KMS-11 (cell line): ENCODE data around the gene KRTAP7-1.

Source experiments
- H2AFZ ChIP-seq: fragments of 200-600 bp; sonication (generic); 2 replicates; pipeline ENCODE4 v1.6.1; 2016; ENCODE audit warnings: antibody characterized with exemption, mixed run types, low read depth
- H3K27ac ChIP-seq: fragments of 200-600 bp; sonication (generic); 2 replicates; pipeline ENCODE4 v1.6.1; 2016; ENCODE audit warnings: mild to moderate bottlenecking, mixed run types
- H3K27me3 ChIP-seq: fragments of 200-600 bp; sonication (generic); 2 replicates; pipeline ENCODE4 v1.6.1; 2017; ENCODE audit warnings: mild to moderate bottlenecking, low read depth, mixed run types, moderate library complexity; ENCODE audit not compliant: insufficient read depth
- H3K36me3 ChIP-seq: fragments of 200-600 bp; sonication (generic); 2 replicates; pipeline ENCODE4 v1.6.1; 2017; ENCODE audit warnings: mild to moderate bottlenecking, mixed run types; ENCODE audit not compliant: insufficient read depth
- H3K4me1 ChIP-seq: fragments of 200-600 bp; sonication (generic); 2 replicates; pipeline ENCODE4 v1.6.1; 2016; ENCODE audit warnings: mild to moderate bottlenecking, low read depth, mixed run types; ENCODE audit not compliant: poor library complexity, severe bottlenecking
- H3K4me2 ChIP-seq: fragments of 200-600 bp; sonication (generic); 2 replicates; pipeline ENCODE4 v1.7.0; 2016; ENCODE audit warnings: mild to moderate bottlenecking, mixed run types
- H3K4me3 ChIP-seq: fragments of 200-600 bp; sonication (generic); IDR thresholded peaks from 2 replicates; pipeline ENCODE4 v1.6.1; 2017; ENCODE audit warnings: low read depth, low read length, mixed read lengths; ENCODE audit not compliant: insufficient read depth
- H3K79me2 ChIP-seq: fragments of 200-600 bp; sonication (generic); 2 replicates; pipeline ENCODE4 v1.6.1; 2016; ENCODE audit warnings: low read depth, mixed run types; ENCODE audit not compliant: insufficient read depth
- H3K9ac ChIP-seq: fragments of 200-600 bp; sonication (generic); 2 replicates; pipeline ENCODE4 v1.6.1; 2016; ENCODE audit warnings: mild to moderate bottlenecking, mixed run types
- H4K20me1 ChIP-seq: fragments of 200-600 bp; sonication (generic); 2 replicates; pipeline ENCODE4 v1.6.1; 2016; ENCODE audit warnings: mild to moderate bottlenecking, mixed run types; ENCODE audit not compliant: insufficient read depth
- TF ChIP-seq, protein P1 (sequence below): fragments of 200-600 bp; sonication (generic); conservative IDR thresholded peaks from 2 replicates; pipeline ENCODE4 v1.6.1; 2017; ENCODE audit warnings: low read depth, mild to moderate bottlenecking, antibody characterized with exemption, low read length, moderate library complexity, mixed read lengths

The KRTAP7-1 gene

DNA sequence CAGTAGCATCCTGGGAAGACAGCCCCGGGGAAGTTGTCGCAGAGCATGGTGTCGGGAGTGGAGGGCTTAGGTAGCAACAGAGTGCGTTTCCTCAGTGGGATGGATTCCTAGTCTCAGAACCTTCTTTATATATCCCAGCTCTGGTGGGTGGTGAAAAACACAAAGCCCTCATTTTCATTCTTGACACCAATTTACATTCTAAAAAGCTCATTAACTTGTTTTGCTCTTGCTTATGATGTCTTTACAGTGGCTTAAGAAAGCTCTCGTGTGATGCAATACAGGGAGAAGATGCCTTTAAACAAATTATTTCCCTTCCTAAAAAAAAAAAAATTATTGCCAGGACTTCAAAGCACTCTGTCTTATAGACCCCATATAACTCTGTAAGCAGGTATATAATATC is 16.4 kb downstream of the KRTAP7-1 start, which contains the start of gene KRTAP8-1:
TSS of gene KRTAP8-1 (minus strand) at position 101 of the 400 bp plus-strand sequence. CDS start at position 47, 54 bp downstream.
- H3K4me2 ChIP-seq, result no peak within 1 kb of the TSS
- H3K27me3 ChIP-seq, result no peaks in the 10 kb centered on the region; the same call in 1 of the 2 replicates
- no peak within 1 kb of the TSS for H3K9ac ChIP-seq
- no peak within 1 kb of the TSS for H3K4me3 ChIP-seq
- peaks cover 13% of the 10 kb centered on the region for H3K4me1 ChIP-seq
- TF ChIP-seq, protein P1, sequence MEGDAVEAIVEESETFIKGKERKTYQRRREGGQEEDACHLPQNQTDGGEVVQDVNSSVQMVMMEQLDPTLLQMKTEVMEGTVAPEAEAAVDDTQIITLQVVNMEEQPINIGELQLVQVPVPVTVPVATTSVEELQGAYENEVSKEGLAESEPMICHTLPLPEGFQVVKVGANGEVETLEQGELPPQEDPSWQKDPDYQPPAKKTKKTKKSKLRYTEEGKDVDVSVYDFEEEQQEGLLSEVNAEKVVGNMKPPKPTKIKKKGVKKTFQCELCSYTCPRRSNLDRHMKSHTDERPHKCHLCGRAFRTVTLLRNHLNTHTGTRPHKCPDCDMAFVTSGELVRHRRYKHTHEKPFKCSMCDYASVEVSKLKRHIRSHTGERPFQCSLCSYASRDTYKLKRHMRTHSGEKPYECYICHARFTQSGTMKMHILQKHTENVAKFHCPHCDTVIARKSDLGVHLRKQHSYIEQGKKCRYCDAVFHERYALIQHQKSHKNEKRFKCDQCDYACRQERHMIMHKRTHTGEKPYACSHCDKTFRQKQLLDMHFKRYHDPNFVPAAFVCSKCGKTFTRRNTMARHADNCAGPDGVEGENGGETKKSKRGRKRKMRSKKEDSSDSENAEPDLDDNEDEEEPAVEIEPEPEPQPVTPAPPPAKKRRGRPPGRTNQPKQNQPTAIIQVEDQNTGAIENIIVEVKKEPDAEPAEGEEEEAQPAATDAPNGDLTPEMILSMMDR, result no peak
- H4K20me1 ChIP-seq, result no peaks in the 10 kb centered on the region
- no peak within 1 kb of the TSS for H3K27ac ChIP-seq
- no peaks in the 10 kb centered on the region for H3K79me2 ChIP-seq
- no peaks in the 10 kb centered on the region for H3K36me3 ChIP-seq
- no peak within 1 kb of the TSS for H2AFZ ChIP-seq

DNA sequence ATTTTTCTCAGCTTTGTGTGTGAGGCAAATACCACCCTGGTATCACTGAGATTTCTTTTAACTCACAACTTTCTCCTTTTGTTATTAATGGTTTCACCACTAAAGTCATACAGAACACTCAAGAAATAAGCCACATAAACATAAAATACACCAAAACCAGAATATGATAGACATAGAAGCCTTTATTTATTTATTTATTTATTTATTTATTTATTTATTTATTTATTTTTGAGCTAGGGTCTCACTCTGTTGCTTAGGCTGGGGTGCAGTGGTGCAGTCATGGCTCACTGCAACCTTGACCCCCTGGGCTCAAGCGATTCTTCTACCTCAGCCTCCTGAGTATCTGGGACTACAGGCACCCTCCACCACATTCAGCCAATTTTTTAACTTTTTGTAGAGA is 29.0 kb downstream of the KRTAP7-1 start:
- TF ChIP-seq, protein P1, result no peak
- no peak overlapping the region for H2AFZ ChIP-seq
- no peak overlapping the region for H3K4me3 ChIP-seq

DNA sequence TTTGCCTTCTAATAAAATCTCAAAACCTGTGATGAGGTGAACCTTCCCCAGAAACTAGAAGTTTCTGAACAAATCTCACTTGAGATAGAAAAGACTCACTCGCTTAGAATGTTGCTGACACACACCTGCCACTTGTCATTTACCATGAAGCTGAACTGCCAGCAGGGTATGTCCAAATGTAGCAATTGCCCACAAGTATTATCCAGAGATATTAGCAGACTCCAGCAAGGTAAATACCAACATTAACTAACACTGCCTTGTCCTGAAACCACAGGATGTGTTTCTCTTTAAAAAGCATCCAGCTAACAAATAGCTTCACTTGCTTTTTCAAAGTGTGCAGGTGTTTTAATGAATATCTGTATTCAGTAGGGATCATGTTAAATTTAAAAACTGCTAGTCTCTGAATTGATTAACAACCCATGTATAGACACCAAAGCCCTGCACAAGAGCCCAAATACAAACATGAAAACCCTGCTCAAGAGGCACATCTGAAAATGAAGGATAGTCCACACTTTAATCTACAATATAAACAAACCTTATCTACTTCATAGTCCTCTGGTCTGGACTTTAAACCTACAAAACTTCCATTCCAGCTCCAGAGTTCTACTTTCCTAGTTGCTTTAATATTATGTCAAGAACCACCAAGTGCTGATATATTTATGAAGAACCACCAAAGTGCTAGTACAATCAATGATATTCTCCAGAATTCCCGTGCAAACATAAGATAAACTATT is 35.8 kb downstream of the KRTAP7-1 start:
- TF ChIP-seq, protein P1, result no peak
- peaks cover 4% of the 10 kb centered on the region for H3K4me1 ChIP-seq
- H3K79me2 ChIP-seq, result no peaks in the 10 kb centered on the region
- no peak overlapping the region for H3K9ac ChIP-seq
- no peaks in the 10 kb centered on the region for H4K20me1 ChIP-seq
- H3K4me3 ChIP-seq, result no peak overlapping the region
- H3K36me3 ChIP-seq, result no peaks in the 10 kb centered on the region
- H3K4me2 ChIP-seq, result no peak overlapping the region
- no peak overlapping the region for H3K27ac ChIP-seq
- H3K27me3 ChIP-seq, result no peaks in the 10 kb centered on the region
- H2AFZ ChIP-seq, result no peak overlapping the region

More for the DNA sequence above, 29.0 kb downstream of the KRTAP7-1 start:
- no peaks in the 10 kb centered on the region for H3K4me1 ChIP-seq
- no peaks in the 10 kb centered on the region for H3K27me3 ChIP-seq
- H3K79me2 ChIP-seq, result no peaks in the 10 kb centered on the region
- H3K9ac ChIP-seq, result no peak overlapping the region
- no peak overlapping the region for H3K27ac ChIP-seq
- H3K4me2 ChIP-seq, result no peak overlapping the region
- no peaks in the 10 kb centered on the region for H4K20me1 ChIP-seq
- H3K36me3 ChIP-seq, result no peaks in the 10 kb centered on the region

DNA sequence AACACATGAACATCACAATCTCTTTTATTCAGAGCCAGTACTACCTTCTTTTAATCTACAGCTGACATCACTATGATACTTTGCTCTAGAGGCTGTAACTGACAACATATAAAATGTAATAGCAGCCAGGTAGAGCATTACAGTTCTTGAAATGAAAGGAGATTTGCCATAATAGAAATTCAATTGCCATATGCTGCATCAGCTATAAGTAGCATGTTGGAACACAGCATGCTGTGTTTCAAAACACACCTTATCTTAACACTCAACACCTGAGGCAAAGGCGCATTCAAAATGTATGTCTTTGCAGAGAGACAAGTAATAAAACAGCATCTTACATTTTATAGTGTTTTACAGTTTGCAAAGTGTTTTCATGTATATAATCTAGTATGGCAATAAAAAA is 50.3 kb downstream of the KRTAP7-1 start:
- no peaks in the 10 kb centered on the region for H3K27me3 ChIP-seq
- H3K9ac ChIP-seq, result no peak overlapping the region
- no peaks in the 10 kb centered on the region for H3K4me1 ChIP-seq
- H3K36me3 ChIP-seq, result no peaks in the 10 kb centered on the region
- H4K20me1 ChIP-seq, result no peaks in the 10 kb centered on the region
- H2AFZ ChIP-seq, result no peak overlapping the region
- H3K4me2 ChIP-seq, result no peak overlapping the region
- H3K79me2 ChIP-seq, result no peaks in the 10 kb centered on the region
- no peak overlapping the region for H3K27ac ChIP-seq
- H3K4me3 ChIP-seq, result no peak overlapping the region
- TF ChIP-seq, protein P1, result no peak
